Measurements from ENCODE around the gene PARN.

The PARN gene

DNA sequence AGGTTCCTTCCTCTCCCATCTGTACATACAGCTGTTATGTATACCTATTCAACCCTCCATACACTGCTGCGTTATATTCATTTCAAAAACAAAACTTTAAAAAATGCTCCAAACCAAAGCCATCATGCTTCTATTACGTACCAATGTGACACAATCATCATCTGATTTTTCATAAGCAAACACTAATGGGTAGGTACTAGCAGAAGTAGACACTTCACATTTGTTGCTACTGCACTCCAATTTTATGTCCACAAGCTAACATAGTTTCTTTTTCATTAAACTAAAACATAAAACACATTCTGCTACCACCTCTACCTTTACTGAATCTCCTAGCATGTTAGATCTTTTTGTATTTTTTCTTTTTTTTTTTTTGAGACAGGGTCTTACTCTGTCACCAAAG, 57.5 kb downstream of the PARN start:
- TF ChIP-seq, protein P1, sequence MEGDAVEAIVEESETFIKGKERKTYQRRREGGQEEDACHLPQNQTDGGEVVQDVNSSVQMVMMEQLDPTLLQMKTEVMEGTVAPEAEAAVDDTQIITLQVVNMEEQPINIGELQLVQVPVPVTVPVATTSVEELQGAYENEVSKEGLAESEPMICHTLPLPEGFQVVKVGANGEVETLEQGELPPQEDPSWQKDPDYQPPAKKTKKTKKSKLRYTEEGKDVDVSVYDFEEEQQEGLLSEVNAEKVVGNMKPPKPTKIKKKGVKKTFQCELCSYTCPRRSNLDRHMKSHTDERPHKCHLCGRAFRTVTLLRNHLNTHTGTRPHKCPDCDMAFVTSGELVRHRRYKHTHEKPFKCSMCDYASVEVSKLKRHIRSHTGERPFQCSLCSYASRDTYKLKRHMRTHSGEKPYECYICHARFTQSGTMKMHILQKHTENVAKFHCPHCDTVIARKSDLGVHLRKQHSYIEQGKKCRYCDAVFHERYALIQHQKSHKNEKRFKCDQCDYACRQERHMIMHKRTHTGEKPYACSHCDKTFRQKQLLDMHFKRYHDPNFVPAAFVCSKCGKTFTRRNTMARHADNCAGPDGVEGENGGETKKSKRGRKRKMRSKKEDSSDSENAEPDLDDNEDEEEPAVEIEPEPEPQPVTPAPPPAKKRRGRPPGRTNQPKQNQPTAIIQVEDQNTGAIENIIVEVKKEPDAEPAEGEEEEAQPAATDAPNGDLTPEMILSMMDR (IDR thresholded peaks at IDR 0.05; ENCODE audit: low read depth, low read length) = no peak
- TF ChIP-seq POLR2A (IDR thresholded peaks at IDR 0.05; ENCODE audit: extremely low read depth, insufficient read length) (no peak), MYC (IDR thresholded peaks at IDR 0.05; ENCODE audit: low read depth, low read length) (no peak)
- TF ChIP-seq, protein P2, sequence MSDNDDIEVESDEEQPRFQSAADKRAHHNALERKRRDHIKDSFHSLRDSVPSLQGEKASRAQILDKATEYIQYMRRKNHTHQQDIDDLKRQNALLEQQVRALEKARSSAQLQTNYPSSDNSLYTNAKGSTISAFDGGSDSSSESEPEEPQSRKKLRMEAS (IDR thresholded peaks at IDR 0.05; ENCODE audit: low read depth, low read length) = no peak
- no peak overlapping the region for H3K4me3 ChIP-seq (ENCODE audit: low read depth, low read length)
- DNase-seq (ENCODE audit: low read depth) = no peak

DNA sequence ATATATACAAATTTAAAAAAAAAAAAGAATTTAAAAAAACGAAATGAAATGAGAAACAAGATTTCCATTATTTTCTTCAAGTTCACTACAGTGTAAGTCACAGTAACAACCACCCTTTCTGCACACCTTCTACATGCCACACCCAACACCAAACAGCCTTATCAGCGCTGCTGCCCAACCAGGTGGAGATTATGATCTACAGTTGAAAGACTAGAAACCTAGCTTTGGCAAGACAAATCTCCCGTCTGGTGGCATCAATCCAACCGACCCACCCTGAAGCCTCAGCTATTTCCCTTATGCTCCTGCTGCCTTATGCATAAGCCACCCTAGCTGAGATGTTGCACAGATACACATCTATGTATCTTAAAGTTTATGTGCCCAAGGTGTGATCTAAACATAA, 60.8 kb downstream of the PARN start:
- no peak for DNase-seq (ENCODE audit: low read depth)
- TF ChIP-seq, protein P1 (IDR thresholded peaks at IDR 0.05; ENCODE audit: low read depth, low read length) = no peak
- TF ChIP-seq MYC (IDR thresholded peaks at IDR 0.05; ENCODE audit: low read depth, low read length) (no peak), POLR2A (IDR thresholded peaks at IDR 0.05; ENCODE audit: extremely low read depth, insufficient read length) (no peak)
- TF ChIP-seq, protein P2 (IDR thresholded peaks at IDR 0.05; ENCODE audit: low read depth, low read length) = no peak
- no peak overlapping the region for H3K4me3 ChIP-seq (ENCODE audit: low read depth, low read length)

DNA sequence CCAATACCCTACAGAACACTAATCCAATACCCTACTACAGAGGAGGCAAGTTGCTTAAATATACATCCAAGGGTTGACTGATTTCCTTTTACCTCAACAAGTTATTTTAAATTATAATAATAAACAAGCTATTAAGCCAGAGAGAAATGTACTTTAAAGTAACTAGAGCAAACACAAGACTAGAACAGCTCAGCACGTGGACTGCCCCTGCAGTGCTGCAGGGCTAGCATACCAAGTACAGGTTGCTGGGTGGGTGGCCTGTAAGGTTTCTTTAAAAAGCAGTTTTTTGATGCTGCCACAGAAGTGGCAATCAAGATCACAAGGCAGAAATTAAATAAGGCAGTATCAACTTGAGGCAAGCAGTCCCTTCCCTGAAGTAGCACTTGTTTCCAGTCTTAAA, 63.5 kb downstream of the PARN start:
- no peak overlapping the region for H3K4me3 ChIP-seq (ENCODE audit: low read depth, low read length)
- no peak for DNase-seq (ENCODE audit: low read depth)
- TF ChIP-seq MYC (IDR thresholded peaks at IDR 0.05; ENCODE audit: low read depth, low read length) (no peak), POLR2A (IDR thresholded peaks at IDR 0.05; ENCODE audit: extremely low read depth, insufficient read length) (no peak)
- TF ChIP-seq, protein P2 (IDR thresholded peaks at IDR 0.05; ENCODE audit: low read depth, low read length) = no peak
- TF ChIP-seq, protein P1 (IDR thresholded peaks at IDR 0.05; ENCODE audit: low read depth, low read length) = no peak

DNA sequence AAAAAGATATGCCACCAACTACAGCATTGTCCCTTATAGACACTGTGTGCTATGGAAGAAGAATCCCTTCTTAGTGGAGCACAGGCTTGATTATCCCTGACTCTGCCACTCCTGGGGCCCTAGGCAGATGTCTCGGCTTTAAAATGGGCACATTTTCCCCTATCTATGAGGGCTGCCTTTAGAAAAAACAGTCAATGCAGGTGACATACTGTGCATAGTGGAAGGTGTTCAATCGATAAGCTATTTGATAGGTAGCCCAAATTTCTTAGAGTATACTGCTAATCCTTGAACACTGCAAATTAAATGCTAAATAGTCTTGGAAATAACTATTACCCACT, 64.4 kb downstream of the PARN start:
- H3K4me3 ChIP-seq (ENCODE audit: low read depth, low read length) = no peak overlapping the region
- TF ChIP-seq, protein P1 (IDR thresholded peaks at IDR 0.05; ENCODE audit: low read depth, low read length) = no peak
- TF ChIP-seq MYC (IDR thresholded peaks at IDR 0.05; ENCODE audit: low read depth, low read length) (no peak), POLR2A (IDR thresholded peaks at IDR 0.05; ENCODE audit: extremely low read depth, insufficient read length) (no peak)
- TF ChIP-seq, protein P2 (IDR thresholded peaks at IDR 0.05; ENCODE audit: low read depth, low read length) = no peak
- DNase-seq (ENCODE audit: low read depth) = no peak

DNA sequence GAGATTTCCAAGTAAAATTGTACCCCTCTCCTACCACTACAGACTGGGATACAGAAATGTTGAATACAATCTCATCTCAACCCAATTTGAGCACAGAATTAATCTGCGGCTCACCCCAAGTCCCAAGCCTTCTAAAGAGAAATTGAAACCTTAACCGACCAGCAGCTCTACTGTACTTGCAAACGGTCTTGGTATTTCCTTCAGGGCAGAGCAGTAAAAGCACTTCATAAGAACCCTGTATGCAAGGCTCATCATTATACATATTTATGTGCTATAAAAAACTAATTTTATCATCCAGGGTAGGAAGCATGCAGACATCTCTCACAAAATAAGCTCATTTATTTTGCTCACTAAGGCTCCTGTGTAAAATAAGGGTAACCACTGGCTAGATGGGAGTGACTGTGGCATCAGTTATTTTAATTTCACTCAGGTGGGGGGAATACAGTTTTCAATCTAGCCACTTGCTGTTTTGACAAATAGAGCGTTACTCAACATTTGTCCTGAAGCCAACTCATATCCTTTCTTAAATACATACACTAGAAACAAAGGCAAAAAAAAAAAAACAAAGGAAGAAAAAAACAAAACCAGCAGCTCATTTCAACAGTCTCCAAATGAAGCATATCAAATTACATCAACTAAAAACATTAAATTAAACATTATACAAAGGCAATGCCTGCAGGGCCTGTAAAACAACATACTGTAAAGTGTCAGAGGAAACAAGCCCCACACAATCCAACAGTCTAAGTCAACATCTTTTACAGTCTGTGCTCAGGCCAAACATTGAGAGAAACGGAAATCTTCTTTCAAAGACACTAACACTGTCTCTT, 65.0 kb downstream of the PARN start:
- DNase-seq (ENCODE audit: low read depth) = no peak
- no peak overlapping the region for H3K4me3 ChIP-seq (ENCODE audit: low read depth, low read length)
- TF ChIP-seq, protein P1 (IDR thresholded peaks at IDR 0.05; ENCODE audit: low read depth, low read length) = no peak
- TF ChIP-seq POLR2A (IDR thresholded peaks at IDR 0.05; ENCODE audit: extremely low read depth, insufficient read length) = no peak
- TF ChIP-seq, protein P2 (IDR thresholded peaks at IDR 0.05; ENCODE audit: low read depth, low read length) = no peak
- no peak for TF ChIP-seq MYC (IDR thresholded peaks at IDR 0.05; ENCODE audit: low read depth, low read length)
